ENCODE results near the gene CHRND. TPM values are rescaled to one million over a fixed set of nuclear protein-coding genes. Genes with fewer than 3 reads are reported as not detected.

Gene CHRND
- polyA plus RNA-seq, 2 donors = not detected

GRCh38 chr2:232541195-232541960 is 15.4 kb downstream of the CHRND start:
- WGBS, 2 donors = 71 to 75% methylated on average over 19 of the region's 19 CpGs

GRCh38 chr2:232541961-232542714 is 16.2 kb downstream of the CHRND start:
- Histone ChIP-seq H3K9me3 (ENCODE audit: control insufficient read depth in 2 of 2, insufficient read depth in 1 of 2, low read depth in 1 of 2, low read length in 1 of 2) (no peaks in the 10 kb centered on the region), H3K27me3 (ENCODE audit: control insufficient read depth in 1 of 2, insufficient read depth in 2 of 2, low read length in 2 of 2) (no peaks in the 10 kb centered on the region), H3K27ac (ENCODE audit: low read depth in 2 of 2, low read length in 1 of 2) (no peak overlapping the region), H3K4me1 (ENCODE audit: control insufficient read depth in 2 of 2, insufficient read depth in 2 of 2, low read length in 1 of 2) (peaks cover 6 to 8% of the 10 kb centered on the region in 2 donors), H3K4me3 (ENCODE audit: low read depth in 1 of 2, low read length in 2 of 2) (no peak overlapping the region), H3K36me3 (ENCODE audit: control insufficient read depth in 2 of 2, insufficient read depth in 2 of 2, low read length in 1 of 2) (peaks cover 0 to 5% of the 10 kb centered on the region in 2 donors)
- 53 to 63% methylated on average over 9 of the region's 9 CpGs for WGBS, 2 donors

More at GRCh38 chr2:232541195-232541960, 15.4 kb downstream of the CHRND start:
- Histone ChIP-seq H3K36me3 (ENCODE audit: control insufficient read depth in 2 of 2, insufficient read depth in 2 of 2, low read length in 1 of 2) (peaks cover 0 to 5% of the 10 kb centered on the region in 2 donors), H3K27me3 (ENCODE audit: control insufficient read depth in 1 of 2, insufficient read depth in 2 of 2, low read length in 2 of 2) (no peaks in the 10 kb centered on the region), H3K9me3 (ENCODE audit: control insufficient read depth in 2 of 2, insufficient read depth in 1 of 2, low read depth in 1 of 2, low read length in 1 of 2) (no peaks in the 10 kb centered on the region), H3K27ac (ENCODE audit: low read depth in 2 of 2, low read length in 1 of 2) (no peak overlapping the region), H3K4me3 (ENCODE audit: low read depth in 1 of 2, low read length in 2 of 2) (no peak overlapping the region), H3K4me1 (ENCODE audit: control insufficient read depth in 2 of 2, insufficient read depth in 2 of 2, low read length in 1 of 2) (peaks cover 6 to 8% of the 10 kb centered on the region in 2 donors)

- no peaks in the 10 kb centered on the region for H3K9me3 ChIP-seq (ENCODE audit: control insufficient read depth in 2 of 2, insufficient read depth in 1 of 2, low read depth in 1 of 2, low read length in 1 of 2)
- no peaks in the 10 kb centered on the region for H3K27me3 ChIP-seq (ENCODE audit: control insufficient read depth in 1 of 2, insufficient read depth in 2 of 2, low read length in 2 of 2)
- WGBS, 2 donors = 91 to 93% methylated on average over 17 to 20 of the region's 20 CpGs
- H3K4me1 ChIP-seq (ENCODE audit: control insufficient read depth in 2 of 2, insufficient read depth in 2 of 2, low read length in 1 of 2) = peaks cover 5 to 8% of the 10 kb centered on the region in 2 donors
- no peak overlapping the region for H3K27ac ChIP-seq (ENCODE audit: low read depth in 2 of 2, low read length in 1 of 2)
- no peak overlapping the region for H3K4me3 ChIP-seq (ENCODE audit: low read depth in 1 of 2, low read length in 2 of 2)
- peaks cover 0 to 5% of the 10 kb centered on the region in 2 donors for H3K36me3 ChIP-seq (ENCODE audit: control insufficient read depth in 2 of 2, insufficient read depth in 2 of 2, low read length in 1 of 2)
Observed at GRCh38 chr2:232542715-232543467, 16.9 kb downstream of the CHRND start.

GRCh38 chr2:232543491-232543890 is 17.5 kb downstream of the CHRND start:
- WGBS, 2 donors = 89 to 91% methylated on average over 14 of the region's 14 CpGs
- H3K4me3 ChIP-seq (ENCODE audit: low read depth in 1 of 2, low read length in 2 of 2) = no peak overlapping the region
- H3K27me3 ChIP-seq (ENCODE audit: control insufficient read depth in 1 of 2, insufficient read depth in 2 of 2, low read length in 2 of 2) = no peaks in the 10 kb centered on the region
- H3K4me1 ChIP-seq (ENCODE audit: control insufficient read depth in 2 of 2, insufficient read depth in 2 of 2, low read length in 1 of 2) = peaks cover 5 to 8% of the 10 kb centered on the region in 2 donors
- H3K27ac ChIP-seq (ENCODE audit: low read depth in 2 of 2, low read length in 1 of 2) = no peak overlapping the region
- H3K36me3 ChIP-seq (ENCODE audit: control insufficient read depth in 2 of 2, insufficient read depth in 2 of 2, low read length in 1 of 2) = peaks cover 0 to 5% of the 10 kb centered on the region in 2 donors
- H3K9me3 ChIP-seq (ENCODE audit: control insufficient read depth in 2 of 2, insufficient read depth in 1 of 2, low read depth in 1 of 2, low read length in 1 of 2) = no peaks in the 10 kb centered on the region

- no peaks in the 10 kb centered on the region for H3K9me3 ChIP-seq (ENCODE audit: control insufficient read depth in 2 of 2, insufficient read depth in 1 of 2, low read depth in 1 of 2, low read length in 1 of 2)
- peaks cover 0 to 5% of the 10 kb centered on the region in 2 donors for H3K36me3 ChIP-seq (ENCODE audit: control insufficient read depth in 2 of 2, insufficient read depth in 2 of 2, low read length in 1 of 2)
- no peaks in the 10 kb centered on the region for H3K27me3 ChIP-seq (ENCODE audit: control insufficient read depth in 1 of 2, insufficient read depth in 2 of 2, low read length in 2 of 2)
- H3K4me3 ChIP-seq (ENCODE audit: low read depth in 1 of 2, low read length in 2 of 2) = no peak overlapping the region
- no peak overlapping the region for H3K27ac ChIP-seq (ENCODE audit: low read depth in 2 of 2, low read length in 1 of 2)
- 91 to 93% methylated on average over 19 of the region's 19 CpGs for WGBS, 2 donors
- peaks cover 5 to 8% of the 10 kb centered on the region in 2 donors for H3K4me1 ChIP-seq (ENCODE audit: control insufficient read depth in 2 of 2, insufficient read depth in 2 of 2, low read length in 1 of 2)
Observed at GRCh38 chr2:232543928-232544631, 18.1 kb downstream of the CHRND start.

- no peak overlapping the region for H3K4me3 ChIP-seq (ENCODE audit: low read depth in 1 of 2, low read length in 2 of 2)
- no peaks in the 10 kb centered on the region for H3K9me3 ChIP-seq (ENCODE audit: control insufficient read depth in 2 of 2, insufficient read depth in 1 of 2, low read depth in 1 of 2, low read length in 1 of 2)
- H3K27ac ChIP-seq (ENCODE audit: low read depth in 2 of 2, low read length in 1 of 2) = no peak overlapping the region
- H3K4me1 ChIP-seq (ENCODE audit: control insufficient read depth in 2 of 2, insufficient read depth in 2 of 2, low read length in 1 of 2) = peaks cover 0 to 5% of the 10 kb centered on the region in 2 donors
- WGBS, 2 donors = 89% methylated on average over 6 of the region's 6 CpGs
- no peaks in the 10 kb centered on the region for H3K27me3 ChIP-seq (ENCODE audit: control insufficient read depth in 1 of 2, insufficient read depth in 2 of 2, low read length in 2 of 2)
- peaks cover 0 to 5% of the 10 kb centered on the region in 2 donors for H3K36me3 ChIP-seq (ENCODE audit: control insufficient read depth in 2 of 2, insufficient read depth in 2 of 2, low read length in 1 of 2)
Observed at GRCh38 chr2:232544674-232545073, 18.7 kb downstream of the CHRND start.

GRCh38 chr2:232545511-232546375 is 19.8 kb downstream of the CHRND start:
- Histone ChIP-seq H3K4me3 (ENCODE audit: low read depth in 1 of 2, low read length in 2 of 2) (no peak overlapping the region), H3K27me3 (ENCODE audit: control insufficient read depth in 1 of 2, insufficient read depth in 2 of 2, low read length in 2 of 2) (no peaks in the 10 kb centered on the region), H3K4me1 (ENCODE audit: control insufficient read depth in 2 of 2, insufficient read depth in 2 of 2, low read length in 1 of 2) (peaks cover 0 to 5% of the 10 kb centered on the region in 2 donors), H3K36me3 (ENCODE audit: control insufficient read depth in 2 of 2, insufficient read depth in 2 of 2, low read length in 1 of 2) (peaks cover 0 to 5% of the 10 kb centered on the region in 2 donors), H3K27ac (ENCODE audit: low read depth in 2 of 2, low read length in 1 of 2) (no peak overlapping the region), H3K9me3 (ENCODE audit: control insufficient read depth in 2 of 2, insufficient read depth in 1 of 2, low read depth in 1 of 2, low read length in 1 of 2) (no peaks in the 10 kb centered on the region)
- 90 to 92% methylated on average over 16 to 17 of the region's 17 CpGs for WGBS, 2 donors

GRCh38 chr2:232547991-232548390 is 22.0 kb downstream of the CHRND start:
- H3K27ac ChIP-seq (ENCODE audit: low read depth in 2 of 2, low read length in 1 of 2) = no peak overlapping the region
- no peaks in the 10 kb centered on the region for H3K27me3 ChIP-seq (ENCODE audit: control insufficient read depth in 1 of 2, insufficient read depth in 2 of 2, low read length in 2 of 2)
- peaks cover 0 to 5% of the 10 kb centered on the region in 2 donors for H3K4me1 ChIP-seq (ENCODE audit: control insufficient read depth in 2 of 2, insufficient read depth in 2 of 2, low read length in 1 of 2)
- WGBS, 2 donors = 97 to 99% methylated on average over 6 of the region's 6 CpGs
- no peak overlapping the region for H3K4me3 ChIP-seq (ENCODE audit: low read depth in 1 of 2, low read length in 2 of 2)
- peaks cover 0 to 5% of the 10 kb centered on the region in 2 donors for H3K36me3 ChIP-seq (ENCODE audit: control insufficient read depth in 2 of 2, insufficient read depth in 2 of 2, low read length in 1 of 2)
- no peaks in the 10 kb centered on the region for H3K9me3 ChIP-seq (ENCODE audit: control insufficient read depth in 2 of 2, insufficient read depth in 1 of 2, low read depth in 1 of 2, low read length in 1 of 2)
